SK-N-SH (cell line): Measurements from ENCODE around the gene ASB15. TPM values are rescaled to one million over a fixed set of nuclear protein-coding genes. Genes with fewer than 3 reads are reported as not detected.

ENCODE experiments used
- CTCF ChIA-PET: fragments of 300-600, 350-600 bp; formaldehyde crosslinking; extraction: SDS; loops from one replicate; lab custom pipeline; 2021; lab: Yijun Ruan, JAX
- POLR2A ChIA-PET: fragments of 350-600 bp; sonication (Branson Sonifier 250); formaldehyde crosslinking; extraction: SDS; loops from one replicate; lab custom pipeline; 2020; ENCODE audit warnings: antibody characterized with exemption, inconsistent platforms; lab: Yijun Ruan, JAX
- DNase-seq: peaks from one replicate; pipeline ENCODE4 v3.0.0; 2012
- H2AFZ ChIP-seq: fragments of 200-600 bp; sonication (generic); 2 replicates; pipeline ENCODE4 v1.8.1; 2016; ENCODE audit warnings: antibody characterized with exemption, mild to moderate bottlenecking, low read depth
- H3F3A ChIP-seq: fragments of 200-600 bp; sonication (generic); replicated peaks from 2 replicates; pipeline ENCODE3; 2016; ENCODE audit warnings: antibody characterized with exemption, mild to moderate bottlenecking; ENCODE audit not compliant: insufficient read depth
- H3K27ac ChIP-seq, 2 experiments: fragments of 200-500 bp in 1 of 2; fragments of 200-600 bp in 1 of 2; sonication (Bioruptor generic) in 1 of 2; sonication (generic), shearing (Covaris generic) in 1 of 2; 2 replicates each; pipeline versions ENCODE4 v1.5.1 to v1.6.1; 2014 to 2016; ENCODE audit warnings: low read depth in 2 of 2, inconsistent platforms in 1 of 2, low read length in 1 of 2, mild to moderate bottlenecking in 1 of 2, mixed read lengths in 1 of 2
- H3K27me3 ChIP-seq: fragments of 200-600 bp; sonication (generic), shearing (Covaris generic); 2 replicates; pipeline ENCODE4 v1.6.1; 2016; ENCODE audit warnings: mixed run types; ENCODE audit not compliant: insufficient read depth
- H3K36me3 ChIP-seq, 2 experiments: fragments of 200-500 bp in 1 of 2; fragments of 200-600 bp in 1 of 2; sonication (Bioruptor generic) in 1 of 2; sonication (generic) in 1 of 2; replicated peaks in 1 of 2; 2 replicates each; pipeline versions ENCODE3 to v1.5.1; 2014 to 2016; ENCODE audit warnings: low read length in 1 of 2, mild to moderate bottlenecking in 1 of 2; ENCODE audit not compliant: insufficient read depth in 2 of 2, control insufficient read depth in 1 of 2
- H3K4me1 ChIP-seq, 2 experiments: fragments of 200-500 bp in 1 of 2; fragments of 200-600 bp in 1 of 2; sonication (Bioruptor generic) in 1 of 2; sonication (generic), shearing (Covaris generic) in 1 of 2; 2 replicates each; pipeline versions ENCODE4 v1.5.1 to v1.6.1; 2014 to 2016; ENCODE audit warnings: low read depth in 1 of 2, low read length in 1 of 2, mixed run types in 1 of 2; ENCODE audit not compliant: insufficient read depth in 2 of 2, control insufficient read depth in 1 of 2
- H3K4me2 ChIP-seq: fragments of 200-600 bp; sonication (generic), shearing (Covaris generic); 2 replicates; pipeline ENCODE4 v1.6.1; 2017; ENCODE audit warnings: mixed run types
- H3K4me3 ChIP-seq, 2 experiments: fragments of 200-500 bp in 1 of 2; fragments of 200-600 bp in 1 of 2; sonication (Bioruptor generic) in 1 of 2; sonication (generic), shearing (Covaris generic) in 1 of 2; 2 replicates each; pipeline versions ENCODE4 v1.5.1 to v1.8.1; 2014 to 2016; ENCODE audit warnings: low read depth in 2 of 2, inconsistent platforms in 1 of 2, low read length in 1 of 2, mild to moderate bottlenecking in 1 of 2, mixed read lengths in 1 of 2, moderate library complexity in 1 of 2
- H3K79me2 ChIP-seq: fragments of 200-600 bp; sonication (generic); 2 replicates; pipeline ENCODE4 v1.8.1; 2017; ENCODE audit warnings: mild to moderate bottlenecking; ENCODE audit not compliant: insufficient read depth
- H3K9ac ChIP-seq: fragments of 200-600 bp; sonication (generic); 2 replicates; pipeline ENCODE4 v1.6.1; 2017; ENCODE audit warnings: mixed run types
- H3K9me2 ChIP-seq: fragments of 200-600 bp; sonication (generic); 2 replicates; pipeline ENCODE4 v1.6.1; 2017; ENCODE audit warnings: mixed run types
- H3K9me3 ChIP-seq: fragments of 200-600 bp; sonication (generic); 2 replicates; pipeline ENCODE4 v1.6.1; 2017; ENCODE audit warnings: mixed run types, mild to moderate bottlenecking, moderate library complexity
- H4K20me1 ChIP-seq: fragments of 200-600 bp; sonication (generic); 2 replicates; pipeline ENCODE4 v1.6.1; 2017; ENCODE audit warnings: mild to moderate bottlenecking, mixed run types; ENCODE audit not compliant: insufficient read depth
- CHD2 ChIP-seq: fragments of 150-350 bp; IDR thresholded peaks from 2 replicates; pipeline ENCODE4 v1.6.1; 2018; ENCODE audit warnings: low read length; ENCODE audit not compliant: partially characterized antibody
- EZH2phosphoT487 ChIP-seq: fragments of 200-600 bp; sonication (generic); IDR thresholded peaks from 2 replicates; pipeline ENCODE4 v1.6.1; 2017; ENCODE audit warnings: low read depth, mixed run types, mild to moderate bottlenecking, antibody characterized with exemption, moderate library complexity, borderline replicate concordance
- GABPA ChIP-seq: IDR thresholded peaks from 2 replicates; pipeline ENCODE4 v1.4.0; 2012; ENCODE audit warnings: low read depth, mild to moderate bottlenecking
- IRF3 ChIP-seq: fragments of 150-350 bp; IDR thresholded peaks from 2 replicates; pipeline ENCODE4 v1.6.1; 2016; ENCODE audit warnings: mild to moderate bottlenecking, low read depth, low read length
- JUND ChIP-seq: IDR thresholded peaks from 2 replicates; pipeline ENCODE4 v1.4.0; 2012
- PBX3 ChIP-seq: IDR thresholded peaks from 2 replicates; pipeline ENCODE4; 2012
- POLR2AphosphoS5 ChIP-seq: IDR thresholded peaks from 2 replicates; pipeline ENCODE4 v1.6.1; 2012; ENCODE audit warnings: low read depth, low read length
- RAD21 ChIP-seq: IDR thresholded peaks from 2 replicates; pipeline ENCODE4 v1.6.1; 2012; ENCODE audit warnings: mild to moderate bottlenecking, low read length
- RCOR1 ChIP-seq: fragments of 150-350 bp; IDR thresholded peaks from 2 replicates; pipeline ENCODE4 v1.6.1; 2017; ENCODE audit warnings: antibody characterized with exemption, low read length
- REST ChIP-seq: IDR thresholded peaks from 2 replicates; pipeline ENCODE4 v1.6.1; 2012; ENCODE audit warnings: mild to moderate bottlenecking, low read depth, low read length, moderate library complexity
- SIN3A ChIP-seq: IDR thresholded peaks from 2 replicates; pipeline ENCODE4 v1.6.1; 2012; ENCODE audit warnings: low read depth, mild to moderate bottlenecking, low read length, moderate library complexity, borderline replicate concordance
- TAF1 ChIP-seq: IDR thresholded peaks from 2 replicates; pipeline ENCODE4 v1.6.1; 2012; ENCODE audit warnings: low read depth, mild to moderate bottlenecking, low read length, moderate library complexity, borderline replicate concordance
- USF1 ChIP-seq: IDR thresholded peaks from 2 replicates; pipeline ENCODE4 v1.4.0; 2012; ENCODE audit warnings: low read depth, borderline replicate concordance
- USF2 ChIP-seq: fragments of 150-350 bp; IDR thresholded peaks from 2 replicates; pipeline ENCODE4 v1.6.1; 2017; ENCODE audit warnings: antibody characterized with exemption, low read length, low read depth, borderline replicate concordance
- polyA plus RNA-seq, 3 experiments: library from polyadenylated mRNA; depleted of rRNA; stranded (reverse); fragments of >200 nt; gene quantifications; 2 replicates each; pipeline ENCODE4 v1.2.3, GENCODE V29; 2012

Gene ASB15
- polyA plus RNA-seq, 1 of the 3 experiments (the other 2 are of a cell fraction), result not detected

- TF ChIP-seq USF1 (no peak), SIN3A (no peak), TAF1 (no peak), PBX3 (no peak)
These were observed 48.5 kb upstream of the ASB15 start (continued) for GRCh38 chr7:123553159-123553558.

GRCh38 chr7:123555484-123555883 lies 46.1 kb upstream of the ASB15 start:
- Histone ChIP-seq H2AFZ (no peak overlapping the region), H3K9me2 (no peaks in the 10 kb centered on the region), H3F3A (peaks cover 11% of the 10 kb centered on the region), H3K79me2 (peaks cover 55% of the 10 kb centered on the region), H3K9me3 (no peaks in the 10 kb centered on the region), H3K27me3 (no peaks in the 10 kb centered on the region), H3K4me1 (peaks cover 9 to 12% of the 10 kb centered on the region in 2 experiments), H3K9ac (no peak overlapping the region), H3K36me3 (peaks cover 22 to 27% of the 10 kb centered on the region in 2 experiments), H3K4me3 (no peak overlapping the region), H4K20me1 (no peaks in the 10 kb centered on the region), H3K4me2 (peak overlapping the region; percentile 82), H3K27ac (no peak overlapping the region)
- CTCF ChIA-PET, result no interaction called here
- DNase-seq, result no peak
- TF ChIP-seq USF1, result no peak
- no peak for TF ChIP-seq USF2
- TF ChIP-seq CHD2, result no peak
- no peak for TF ChIP-seq GABPA
- TF ChIP-seq RCOR1, result no peak
- TF ChIP-seq RAD21, result no peak
- TF ChIP-seq JUND, result no peak
- no peak for TF ChIP-seq POLR2AphosphoS5
- TF ChIP-seq REST, result no peak
- TF ChIP-seq EZH2phosphoT487, result no peak
- no peak for TF ChIP-seq IRF3
- POLR2A ChIA-PET, result no interaction called here
